CD14-positive monocyte (primary cell): Measurements from ENCODE around the gene CASP8. TPM values are rescaled to one million over a fixed set of nuclear protein-coding genes. Genes with fewer than 3 reads are reported as not detected.

Source experiments
- DNase-seq, 3 donors: peaks; one replicate each; pipeline ENCODE4 v3.0.0-alpha.2; 2011 to 2022
- H2AFZ ChIP-seq: 2 replicates; pipeline ENCODE4 v1.6.0; 2012; ENCODE audit warnings: mild to moderate bottlenecking, low read depth, low read length, inconsistent platforms; ENCODE audit not compliant: insufficient read depth, poor library complexity, severe bottlenecking
- H3K27ac ChIP-seq, 2 donors: 1 replicate in 1 of 2; 2 replicates in 1 of 2; pipeline ENCODE4 v1.5.1; 2012 to 2013; ENCODE audit warnings: low read length in 2 of 2, control low read depth in 1 of 2, inconsistent platforms in 1 of 2, low read depth in 1 of 2, mild to moderate bottlenecking in 1 of 2
- H3K27me3 ChIP-seq, 2 donors: one replicate each; pipeline versions ENCODE4 v1.6.0 to v1.6.1; 2011 to 2013; ENCODE audit warnings: low read length in 2 of 2; ENCODE audit not compliant: control insufficient read depth in 2 of 2, insufficient read depth in 2 of 2
- H3K36me3 ChIP-seq, 2 donors: replicated peaks in 1 of 2; 1 replicate in 1 of 2; 2 replicates in 1 of 2; pipeline versions ENCODE4 v1.5.1 to v1.6.1; 2012 to 2013; ENCODE audit warnings: low read length in 2 of 2, control low read depth in 1 of 2, inconsistent platforms in 1 of 2, mild to moderate bottlenecking in 1 of 2; ENCODE audit not compliant: insufficient read depth in 2 of 2, control insufficient read depth in 1 of 2
- H3K4me1 ChIP-seq, 2 donors: 1 replicate in 1 of 2; 2 replicates in 1 of 2; pipeline versions ENCODE4 v1.5.1 to v1.6.1; 2012 to 2013; ENCODE audit warnings: low read length in 2 of 2, control low read depth in 1 of 2, inconsistent platforms in 1 of 2, mild to moderate bottlenecking in 1 of 2, moderate library complexity in 1 of 2; ENCODE audit not compliant: insufficient read depth in 2 of 2, control insufficient read depth in 1 of 2
- H3K4me2 ChIP-seq: replicated peaks from 2 replicates; pipeline ENCODE3; 2012; ENCODE audit warnings: low read length, moderate library complexity, mild to moderate bottlenecking; ENCODE audit not compliant: poor library complexity, severe bottlenecking; ENCODE audit errors: extremely low read depth
- H3K4me3 ChIP-seq, 3 experiments: fragments of 200-600 bp in 1 of 3; sonication (generic) in 1 of 3; replicated peaks in 1 of 3; 1 replicate in 2 of 3; 2 replicates in 1 of 3; pipeline ENCODE4 v1.5.1; 2011 to 2013; ENCODE audit warnings: low read length in 3 of 3, mild to moderate bottlenecking in 3 of 3, control low read depth in 2 of 3, low read depth in 2 of 3, inconsistent platforms in 1 of 3, moderate library complexity in 1 of 3
- H3K79me2 ChIP-seq: 2 replicates; pipeline ENCODE4 v1.6.0; 2012; ENCODE audit warnings: mild to moderate bottlenecking, control low read depth, inconsistent platforms, low read length, moderate library complexity; ENCODE audit not compliant: insufficient read depth
- H3K9ac ChIP-seq: 2 replicates; pipeline ENCODE4 v1.6.0; 2017; ENCODE audit warnings: low read length, mild to moderate bottlenecking; ENCODE audit not compliant: insufficient read depth, poor library complexity, severe bottlenecking
- H3K9me3 ChIP-seq, 2 donors: replicated peaks in 1 of 2; 1 replicate in 1 of 2; 2 replicates in 1 of 2; pipeline versions ENCODE4 v1.5.1 to v1.6.1; 2012 to 2013; ENCODE audit warnings: low read length in 2 of 2, control low read depth in 1 of 2; ENCODE audit not compliant: control insufficient read depth in 1 of 2, insufficient read depth in 1 of 2
- H4K20me1 ChIP-seq: 2 replicates; pipeline ENCODE4 v1.6.0; 2012; ENCODE audit warnings: mild to moderate bottlenecking, low read length, control low read depth, moderate library complexity; ENCODE audit not compliant: insufficient read depth
- H3K27ac Mint-ChIP-seq, 7 donors: one replicate each; pipeline ENCODE4 v1.8.0; 2020; ENCODE audit warnings: mild to moderate bottlenecking in 7 of 7, mixed read lengths in 7 of 7, moderate library complexity in 6 of 7, inconsistent platforms in 2 of 7
- H3K27me3 Mint-ChIP-seq, 3 donors: one replicate each; pipeline ENCODE4 v1.8.0; 2021 to 2022; ENCODE audit warnings: low read depth in 3 of 3, mild to moderate bottlenecking in 3 of 3, mixed read lengths in 3 of 3, moderate library complexity in 3 of 3, inconsistent platforms in 1 of 3
- H3K36me3 Mint-ChIP-seq, 2 donors: one replicate each; pipeline ENCODE4 v1.8.0; 2020; ENCODE audit warnings: mixed read lengths in 2 of 2, inconsistent platforms in 1 of 2, mild to moderate bottlenecking in 1 of 2
- H3K4me1 Mint-ChIP-seq: one replicate; pipeline ENCODE4 v1.8.0; 2020; ENCODE audit warnings: mild to moderate bottlenecking, mixed read lengths
- H3K4me3 Mint-ChIP-seq, 2 donors: one replicate each; pipeline ENCODE4 v1.8.0; 2020; ENCODE audit warnings: mild to moderate bottlenecking in 2 of 2, mixed read lengths in 2 of 2, moderate library complexity in 1 of 2
- H3K9me3 Mint-ChIP-seq, 7 donors: one replicate each; pipeline ENCODE4 v1.8.0; 2020 to 2022; ENCODE audit warnings: mixed read lengths in 7 of 7, mild to moderate bottlenecking in 6 of 7, moderate library complexity in 6 of 7, inconsistent platforms in 2 of 7
- WGBS: methylation state at CpG from one replicate; pipeline ENCODE4 v1.1.5; 2013; ENCODE audit warnings: missing lambda C conversion rate; ENCODE audit not compliant: insufficient coverage; 5-methylcytosine and 5-hydroxymethylcytosine counted together
- intact Hi-C, 2 donors: fragments of 100-400 bp; cut with micrococcal nuclease; formaldehyde crosslinking; loops; one replicate each; pipeline versions ENCODE4 v1.15.0 to v1.15.1; 2023
- polyA plus RNA-seq, 3 donors: library from polyadenylated mRNA; depleted of rRNA in 1 of 3; unstranded in 2 of 3; stranded (reverse) in 1 of 3; fragments of 300-500 nt in 2 of 3; fragments of >200 nt in 1 of 3; fragmentation: Illumina TruSeq in 2 of 3; gene quantifications; 1 replicate in 2 of 3; 2 replicates in 1 of 3; pipeline ENCODE4 v1.2.3, GENCODE V29; 2012 to 2021
- TF ChIP-seq, protein P1 (sequence below): fragments of 200-600 bp; IDR thresholded peaks from one replicate; pipeline ENCODE4 v1.8.0; 2022; ENCODE audit warnings: antibody characterized with exemption, mild to moderate bottlenecking

CASP8 gene
- polyA plus RNA-seq, 3 donors, result 40.0 to 123 (median 80.7) TPM

DNA sequence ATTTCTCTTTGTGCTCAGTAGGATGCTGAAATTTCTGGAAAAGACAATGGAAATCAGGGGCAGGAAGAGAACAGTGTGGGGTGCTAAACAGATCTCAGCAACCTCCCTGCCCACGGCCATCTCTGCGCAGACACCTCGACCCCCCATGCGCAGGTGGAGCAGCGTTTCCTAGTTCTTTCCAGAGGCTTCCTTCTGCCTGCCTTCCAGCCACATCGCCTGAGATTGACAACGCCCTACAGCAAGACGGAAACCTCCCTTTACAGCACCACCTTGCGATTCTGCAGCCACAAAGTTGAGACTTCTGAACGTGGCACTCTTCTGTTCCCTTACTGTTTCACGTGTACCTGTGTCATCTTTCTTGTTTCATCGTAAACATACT lies 31.4 kb upstream of the CASP8 start:
- H2AFZ ChIP-seq, result peak overlapping the region; percentile 76
- TF ChIP-seq, protein P1, sequence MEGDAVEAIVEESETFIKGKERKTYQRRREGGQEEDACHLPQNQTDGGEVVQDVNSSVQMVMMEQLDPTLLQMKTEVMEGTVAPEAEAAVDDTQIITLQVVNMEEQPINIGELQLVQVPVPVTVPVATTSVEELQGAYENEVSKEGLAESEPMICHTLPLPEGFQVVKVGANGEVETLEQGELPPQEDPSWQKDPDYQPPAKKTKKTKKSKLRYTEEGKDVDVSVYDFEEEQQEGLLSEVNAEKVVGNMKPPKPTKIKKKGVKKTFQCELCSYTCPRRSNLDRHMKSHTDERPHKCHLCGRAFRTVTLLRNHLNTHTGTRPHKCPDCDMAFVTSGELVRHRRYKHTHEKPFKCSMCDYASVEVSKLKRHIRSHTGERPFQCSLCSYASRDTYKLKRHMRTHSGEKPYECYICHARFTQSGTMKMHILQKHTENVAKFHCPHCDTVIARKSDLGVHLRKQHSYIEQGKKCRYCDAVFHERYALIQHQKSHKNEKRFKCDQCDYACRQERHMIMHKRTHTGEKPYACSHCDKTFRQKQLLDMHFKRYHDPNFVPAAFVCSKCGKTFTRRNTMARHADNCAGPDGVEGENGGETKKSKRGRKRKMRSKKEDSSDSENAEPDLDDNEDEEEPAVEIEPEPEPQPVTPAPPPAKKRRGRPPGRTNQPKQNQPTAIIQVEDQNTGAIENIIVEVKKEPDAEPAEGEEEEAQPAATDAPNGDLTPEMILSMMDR, result no peak
- peak overlapping the region; percentile 6 to 42 for H3K27ac ChIP-seq
- no peaks in the 10 kb centered on the region for H3K9me3 ChIP-seq
- Mint-ChIP-seq H3K27me3 (peaks cover 0 to 3% (median 2%) of the 10 kb centered on the region in 3 donors), H3K27ac (peak overlapping the region; percentile 26 to 88 (median 65)), H3K36me3 (peaks cover 0 to 4% of the 10 kb centered on the region in 2 donors), H3K4me3 (peak overlapping the region; percentile 70 to 79), H3K9me3 (no peaks in the 10 kb centered on the region), H3K4me1 (peaks cover 37% of the 10 kb centered on the region)
- peaks cover 11% of the 10 kb centered on the region for H3K79me2 ChIP-seq
- no peak overlapping the region for H3K9ac ChIP-seq
- peaks cover 30 to 31% of the 10 kb centered on the region in 2 donors for H3K4me1 ChIP-seq
- no peak for DNase-seq
- no peaks in the 10 kb centered on the region for H3K27me3 ChIP-seq
- peak overlapping the region in 1 of 3 experiments; percentile 48 for H3K4me3 ChIP-seq
- peak overlapping the region; percentile 60 for H3K4me2 ChIP-seq
- no peaks in the 10 kb centered on the region for H4K20me1 ChIP-seq
- H3K36me3 ChIP-seq, result no peaks in the 10 kb centered on the region
- intact Hi-C loops, result loop anchor here in 1 of 2 donors (5.0 kb wide), 1 partner anchor 37 kb away; no protein-coding TSS in a partner anchor
- WGBS, result 5% methylated on average over 10 of the region's 12 CpGs

GRCh38 chr2:201231781-201232466 lies 28.4 kb upstream of the CASP8 start:
- Histone ChIP-seq H3K4me2 (peak overlapping the region; percentile 80), H3K9ac (no peak overlapping the region), H3K9me3 (no peaks in the 10 kb centered on the region), H4K20me1 (no peaks in the 10 kb centered on the region), H2AFZ (peak overlapping the region; percentile 79), H3K36me3 (no peaks in the 10 kb centered on the region), H3K4me1 (peaks cover 50 to 61% of the 10 kb centered on the region in 2 donors), H3K4me3 (peak overlapping the region in 1 of 3 experiments; percentile 45), H3K79me2 (peaks cover 41% of the 10 kb centered on the region), H3K27me3 (no peaks in the 10 kb centered on the region), H3K27ac (peak overlapping the region; percentile 45 to 76)
- intact Hi-C loops, result loop anchor here (5.0 to 10.0 kb wide), 3 partner anchors 50 to 337 kb away; partner anchors contain the start of genes CASP10 (in 2 of the 2), STRADB (in 1 of the 2) and TRAK2 (in 1 of the 2)
- Mint-ChIP-seq H3K9me3 (no peaks in the 10 kb centered on the region), H3K4me1 (peaks cover 56% of the 10 kb centered on the region), H3K27ac (peak overlapping the region; percentile 72 to 94 (median 88)), H3K4me3 (no peak overlapping the region), H3K27me3 (peaks cover 0 to 2% (median 0%) of the 10 kb centered on the region in 3 donors), H3K36me3 (no peaks in the 10 kb centered on the region)
- peak; percentile 91 to 97 (median 95) for DNase-seq
- WGBS, result 0% methylated on average over 5 of the region's 8 CpGs
- TF ChIP-seq, protein P1, result peak; percentile 87
